Measurements from ENCODE around the gene FLT4.

Gene FLT4

GRCh38 chr5:180575571-180575970 is 73.8 kb downstream of the FLT4 start:
- no peak for TF ChIP-seq CTCF (IDR thresholded peaks at IDR 0.05; ENCODE audit: insufficient read depth, low read length, poor library complexity, severe bottlenecking)
- no peak for DNase-seq (ENCODE audit: extremely low read depth, insufficient read length)
- H3K4me3 ChIP-seq (replicated peaks; ENCODE audit: low read depth, low read length) = no peak overlapping the region
- H3K27me3 ChIP-seq (replicated peaks; ENCODE audit: control insufficient read depth, insufficient read depth, low read length) = no peaks in the 10 kb centered on the region
- peaks cover 2% of the 10 kb centered on the region for H3K36me3 ChIP-seq (ENCODE audit: control insufficient read depth, insufficient read depth, low read length)

GRCh38 chr5:180568914-180569313 is 80.5 kb downstream of the FLT4 start:
- DNase-seq (ENCODE audit: extremely low read depth, insufficient read length) = no peak
- peaks cover 10% of the 10 kb centered on the region for H3K36me3 ChIP-seq (ENCODE audit: control insufficient read depth, insufficient read depth, low read length)
- no peak for TF ChIP-seq CTCF (IDR thresholded peaks at IDR 0.05; ENCODE audit: insufficient read depth, low read length, poor library complexity, severe bottlenecking)
- no peak overlapping the region for H3K4me3 ChIP-seq (replicated peaks; ENCODE audit: low read depth, low read length)
- H3K27me3 ChIP-seq (replicated peaks; ENCODE audit: control insufficient read depth, insufficient read depth, low read length) = no peaks in the 10 kb centered on the region

DNA sequence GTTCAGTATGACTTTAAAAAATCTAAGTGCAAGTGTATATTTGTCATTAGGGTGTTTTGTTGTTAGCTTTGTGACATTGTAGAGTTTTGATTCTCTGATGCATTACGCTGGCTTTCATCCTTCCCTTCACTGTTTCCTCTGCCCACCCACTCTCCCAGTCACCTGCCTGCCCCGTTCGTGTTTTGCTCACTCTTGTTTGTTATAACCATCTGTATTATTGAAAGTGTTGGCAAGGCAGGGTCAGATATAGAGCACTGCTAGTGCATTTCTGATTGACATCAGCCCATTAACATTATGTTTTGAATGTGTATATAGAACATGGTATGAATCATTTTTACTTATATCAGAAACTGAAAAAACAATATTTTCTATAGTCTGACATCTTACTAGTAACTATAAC is 85.4 kb downstream of the FLT4 start:
- TF ChIP-seq CTCF (IDR thresholded peaks at IDR 0.05; ENCODE audit: insufficient read depth, low read length, poor library complexity, severe bottlenecking) = no peak
- Histone ChIP-seq H3K27me3 (replicated peaks; ENCODE audit: control insufficient read depth, insufficient read depth, low read length) (no peaks in the 10 kb centered on the region), H3K36me3 (ENCODE audit: control insufficient read depth, insufficient read depth, low read length) (peaks cover 10% of the 10 kb centered on the region), H3K4me3 (replicated peaks; ENCODE audit: low read depth, low read length) (no peak overlapping the region)
- no peak for DNase-seq (ENCODE audit: extremely low read depth, insufficient read length)

DNA sequence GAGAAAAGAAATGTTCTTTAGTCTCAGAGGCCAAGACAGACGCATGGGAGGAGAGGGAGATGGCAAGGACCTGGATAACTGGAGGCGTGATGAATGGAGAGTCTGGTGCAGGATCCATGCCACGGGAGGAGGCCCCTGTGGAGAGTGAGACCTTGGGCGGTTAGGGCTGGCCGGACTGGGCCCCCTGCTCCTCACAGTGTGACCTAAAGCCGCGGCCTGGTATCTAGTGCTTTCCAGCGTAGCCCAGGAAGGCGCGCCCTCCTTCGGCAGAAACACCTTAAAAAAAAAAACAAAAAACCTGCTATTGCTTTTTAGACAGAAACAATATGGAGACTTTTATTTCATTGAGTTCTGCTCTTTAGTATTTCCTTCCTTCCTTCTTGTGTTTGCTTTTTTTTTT is 91.2 kb downstream of the FLT4 start:
- H3K36me3 ChIP-seq (ENCODE audit: control insufficient read depth, insufficient read depth, low read length) = peaks cover 3% of the 10 kb centered on the region
- DNase-seq (ENCODE audit: extremely low read depth, insufficient read length) = no peak
- H3K27me3 ChIP-seq (replicated peaks; ENCODE audit: control insufficient read depth, insufficient read depth, low read length) = no peaks in the 10 kb centered on the region
- no peak overlapping the region for H3K4me3 ChIP-seq (replicated peaks; ENCODE audit: low read depth, low read length)
- no peak for TF ChIP-seq CTCF (IDR thresholded peaks at IDR 0.05; ENCODE audit: insufficient read depth, low read length, poor library complexity, severe bottlenecking)

- Histone ChIP-seq H3K36me3 (ENCODE audit: control insufficient read depth, insufficient read depth, low read length) (peaks cover 3% of the 10 kb centered on the region), H3K4me3 (replicated peaks; ENCODE audit: low read depth, low read length) (no peak overlapping the region), H3K27me3 (replicated peaks; ENCODE audit: control insufficient read depth, insufficient read depth, low read length) (no peaks in the 10 kb centered on the region)
- no peak for TF ChIP-seq CTCF (IDR thresholded peaks at IDR 0.05; ENCODE audit: insufficient read depth, low read length, poor library complexity, severe bottlenecking)
- DNase-seq (ENCODE audit: extremely low read depth, insufficient read length) = no peak
Measured at GRCh38 chr5:180557217-180557809, 92.1 kb downstream of the FLT4 start.
